Mammary epithelial cell (primary cell): Measurements from ENCODE around the gene SYNM.

Source experiments
- EZH2 ChIP-seq: IDR thresholded peaks from 2 replicates; pipeline ENCODE4 v1.6.1; 2012; ENCODE audit warnings: low read length, inconsistent platforms, borderline replicate concordance
- TF ChIP-seq, protein P1 (sequence below), 2 donors: IDR thresholded peaks in 1 of 2; conservative IDR thresholded peaks in 1 of 2; 2 replicates each; pipeline ENCODE4 v1.5.1; 2011 to 2012; ENCODE audit warnings: inconsistent platforms in 2 of 2, low read length in 2 of 2, mild to moderate bottlenecking in 2 of 2, control low read depth in 1 of 2, low read depth in 1 of 2; ENCODE audit not compliant: insufficient read depth in 1 of 2; ENCODE audit errors: extremely low read depth in 1 of 2

DNA sequence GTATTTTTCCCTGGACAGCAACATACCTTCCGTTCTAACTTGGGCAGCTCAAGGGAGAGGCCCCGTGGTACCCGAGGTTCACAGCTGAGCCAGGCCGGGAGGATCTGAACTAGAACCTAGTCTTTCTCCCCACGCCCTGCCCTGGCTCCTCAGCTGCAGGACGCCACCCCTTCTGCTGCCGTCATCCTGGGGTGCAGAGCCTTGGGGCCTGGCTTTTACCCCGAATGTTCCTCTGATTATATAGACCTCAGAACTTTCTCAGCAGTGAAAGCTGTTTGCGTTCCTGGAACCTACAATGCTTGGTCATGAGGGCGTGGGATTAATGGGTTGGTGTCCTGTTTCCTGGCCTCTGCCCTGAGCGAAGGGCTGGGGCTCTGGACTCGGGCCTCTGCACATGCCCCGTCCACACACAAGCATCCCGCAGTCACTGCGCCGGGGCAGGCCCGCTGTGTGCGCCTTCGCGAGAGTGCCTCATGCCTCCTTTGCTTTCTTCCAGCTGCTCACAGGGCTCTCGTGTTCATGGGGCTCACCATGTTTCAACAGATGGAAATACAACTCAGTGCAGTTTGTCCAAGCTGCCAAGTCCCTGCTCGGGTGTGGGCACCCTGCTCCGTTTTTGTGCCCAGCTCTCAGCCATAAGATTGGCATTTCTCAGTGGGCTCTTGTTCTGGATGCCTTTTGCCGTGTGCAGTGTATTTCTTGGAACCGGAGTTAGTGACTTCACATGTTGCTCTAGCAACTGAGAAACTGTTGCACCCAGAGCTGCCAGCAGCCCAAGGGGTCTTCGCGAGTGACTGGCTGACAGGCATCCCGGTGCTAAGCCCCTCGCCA is 20.4 kb downstream of the SYNM start:
- TF ChIP-seq, protein P1, sequence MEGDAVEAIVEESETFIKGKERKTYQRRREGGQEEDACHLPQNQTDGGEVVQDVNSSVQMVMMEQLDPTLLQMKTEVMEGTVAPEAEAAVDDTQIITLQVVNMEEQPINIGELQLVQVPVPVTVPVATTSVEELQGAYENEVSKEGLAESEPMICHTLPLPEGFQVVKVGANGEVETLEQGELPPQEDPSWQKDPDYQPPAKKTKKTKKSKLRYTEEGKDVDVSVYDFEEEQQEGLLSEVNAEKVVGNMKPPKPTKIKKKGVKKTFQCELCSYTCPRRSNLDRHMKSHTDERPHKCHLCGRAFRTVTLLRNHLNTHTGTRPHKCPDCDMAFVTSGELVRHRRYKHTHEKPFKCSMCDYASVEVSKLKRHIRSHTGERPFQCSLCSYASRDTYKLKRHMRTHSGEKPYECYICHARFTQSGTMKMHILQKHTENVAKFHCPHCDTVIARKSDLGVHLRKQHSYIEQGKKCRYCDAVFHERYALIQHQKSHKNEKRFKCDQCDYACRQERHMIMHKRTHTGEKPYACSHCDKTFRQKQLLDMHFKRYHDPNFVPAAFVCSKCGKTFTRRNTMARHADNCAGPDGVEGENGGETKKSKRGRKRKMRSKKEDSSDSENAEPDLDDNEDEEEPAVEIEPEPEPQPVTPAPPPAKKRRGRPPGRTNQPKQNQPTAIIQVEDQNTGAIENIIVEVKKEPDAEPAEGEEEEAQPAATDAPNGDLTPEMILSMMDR (conservative IDR thresholded peaks at IDR 0.05 in 1 of 2, IDR thresholded peaks at IDR 0.05 in 1 of 2; ENCODE audit: extremely low read depth in 1 of 2, insufficient read depth in 1 of 2, low read depth in 1 of 2, low read length in 2 of 2), result no peak
- no peak for TF ChIP-seq EZH2
